HG03108 (cell line): ENCODE measurements around the gene SDR42E1.
"Not testable (repeated sequence)": the region's sequence is repeated elsewhere in the genome, so short reads cannot be mapped to it uniquely, and the experiment has no call there.

Experiments
- ATAC-seq: cut with Tn5 transposase; IDR thresholded peaks from one replicate; pipeline ENCODE4 v1.9.1; 2021; ENCODE audit warnings: moderate library complexity; ENCODE audit not compliant: unreplicated experiment

SDR42E1 gene

GRCh38 chr16:82005027-82005830 is 6.0 kb downstream of the SDR42E1 start:
- no peak for ATAC-seq

- ATAC-seq = no peak
These were observed 6.7 kb downstream of the SDR42E1 start for GRCh38 chr16:82004601-82005000.

GRCh38 chr16:82002831-82003230 is 8.4 kb downstream of the SDR42E1 start:
- no peak for ATAC-seq

- no peak for ATAC-seq
These were observed 13.5 kb downstream of the SDR42E1 start for GRCh38 chr16:81997738-81998137.

- no peak for ATAC-seq
These were observed 14.4 kb downstream of the SDR42E1 start for GRCh38 chr16:81996664-81997509.

GRCh38 chr16:81995651-81996050 is 15.6 kb downstream of the SDR42E1 start:
- no peak for ATAC-seq

- no peak for ATAC-seq
These were observed 16.8 kb downstream of the SDR42E1 start for GRCh38 chr16:81994485-81994884.

GRCh38 chr16:81992859-81993258 is 18.4 kb downstream of the SDR42E1 start:
- no peak for ATAC-seq

- no peak for ATAC-seq
These were observed 23.6 kb downstream of the SDR42E1 start for GRCh38 chr16:81987706-81988105.

GRCh38 chr16:81987121-81987520 is 24.1 kb downstream of the SDR42E1 start:
- ATAC-seq = no peak

GRCh38 chr16:81977335-81977942 is 33.8 kb downstream of the SDR42E1 start:
- not testable (repeated sequence) for ATAC-seq

- ATAC-seq = no peak
These were observed 35.6 kb downstream of the SDR42E1 start for GRCh38 chr16:81975637-81976036.

GRCh38 chr16:81973737-81974136 is 37.5 kb downstream of the SDR42E1 start:
- ATAC-seq = no peak

- no peak for ATAC-seq
These were observed 39.4 kb downstream of the SDR42E1 start for GRCh38 chr16:81971853-81972252.

- no peak for ATAC-seq
These were observed 43.9 kb downstream of the SDR42E1 start for GRCh38 chr16:81967358-81967757.

GRCh38 chr16:81964808-81965207 is 46.5 kb downstream of the SDR42E1 start:
- ATAC-seq = no peak

GRCh38 chr16:81956213-81956948 is 54.9 kb downstream of the SDR42E1 start:
- ATAC-seq = no peak

- ATAC-seq = no peak
These were observed 59.7 kb downstream of the SDR42E1 start for GRCh38 chr16:81951564-81951963.

GRCh38 chr16:81946206-81946605 is 65.1 kb downstream of the SDR42E1 start:
- no peak for ATAC-seq

- ATAC-seq = no peak
These were observed 65.6 kb downstream of the SDR42E1 start for GRCh38 chr16:81945665-81946064.
